Sigmoid colon (tissue), 4 donors: ENCODE results near the gene ZNF232.
"Not testable (repeated sequence)": the region's sequence is repeated elsewhere in the genome, so short reads cannot be mapped to it uniquely, and the experiment has no call there.

Source experiments
- EP300 ChIP-seq, 4 donors: sonication (generic); formaldehyde crosslinking; IDR thresholded peaks; one replicate each; pipeline ENCODE4 v1.6.1; 2017; ENCODE audit warnings: antibody characterized with exemption in 4 of 4
- POLR2A ChIP-seq, 2 donors: fragments of 450-650 bp; IDR thresholded peaks; one replicate each; pipeline ENCODE4 v1.6.1; 2016; ENCODE audit warnings: antibody characterized with exemption in 2 of 2, mild to moderate bottlenecking in 2 of 2, moderate library complexity in 2 of 2
- TF ChIP-seq, protein P1 (sequence below), 4 experiments: fragments of 450-650 bp in 3 of 4; fragments of 200-600 bp in 1 of 4; IDR thresholded peaks; one replicate each; pipeline ENCODE4 v1.5.1; 2016 to 2019; ENCODE audit warnings: antibody characterized with exemption in 4 of 4, mild to moderate bottlenecking in 3 of 4, moderate library complexity in 2 of 4

DNA sequence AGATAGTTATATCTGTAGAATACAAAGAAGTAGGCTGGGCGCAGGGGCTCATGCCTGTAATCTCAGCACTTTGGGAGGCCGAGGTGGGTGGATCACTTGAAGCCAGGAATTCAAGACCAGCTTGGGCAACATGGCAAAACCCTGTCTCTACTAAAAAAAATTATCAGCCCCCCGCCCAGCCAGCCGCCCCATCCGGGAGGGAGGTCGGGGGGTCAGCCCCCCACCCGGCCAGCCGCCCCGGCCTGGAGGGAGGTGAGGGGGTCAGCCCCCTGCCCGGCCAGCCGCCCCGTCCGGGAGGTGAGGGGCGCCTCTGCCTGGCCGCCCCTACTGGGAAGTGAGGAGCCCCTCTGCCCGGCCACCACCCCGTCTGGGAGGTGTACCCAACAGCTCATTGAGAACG, 31.2 kb upstream of the ZNF232 start:
- TF ChIP-seq, protein P1, sequence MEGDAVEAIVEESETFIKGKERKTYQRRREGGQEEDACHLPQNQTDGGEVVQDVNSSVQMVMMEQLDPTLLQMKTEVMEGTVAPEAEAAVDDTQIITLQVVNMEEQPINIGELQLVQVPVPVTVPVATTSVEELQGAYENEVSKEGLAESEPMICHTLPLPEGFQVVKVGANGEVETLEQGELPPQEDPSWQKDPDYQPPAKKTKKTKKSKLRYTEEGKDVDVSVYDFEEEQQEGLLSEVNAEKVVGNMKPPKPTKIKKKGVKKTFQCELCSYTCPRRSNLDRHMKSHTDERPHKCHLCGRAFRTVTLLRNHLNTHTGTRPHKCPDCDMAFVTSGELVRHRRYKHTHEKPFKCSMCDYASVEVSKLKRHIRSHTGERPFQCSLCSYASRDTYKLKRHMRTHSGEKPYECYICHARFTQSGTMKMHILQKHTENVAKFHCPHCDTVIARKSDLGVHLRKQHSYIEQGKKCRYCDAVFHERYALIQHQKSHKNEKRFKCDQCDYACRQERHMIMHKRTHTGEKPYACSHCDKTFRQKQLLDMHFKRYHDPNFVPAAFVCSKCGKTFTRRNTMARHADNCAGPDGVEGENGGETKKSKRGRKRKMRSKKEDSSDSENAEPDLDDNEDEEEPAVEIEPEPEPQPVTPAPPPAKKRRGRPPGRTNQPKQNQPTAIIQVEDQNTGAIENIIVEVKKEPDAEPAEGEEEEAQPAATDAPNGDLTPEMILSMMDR (IDR thresholded peaks at IDR 0.05) = not testable (repeated sequence)
- not testable (repeated sequence) for TF ChIP-seq EP300, POLR2A (IDR thresholded peaks at IDR 0.05)
